ENCODE measurements around the gene DAB1. TPM values are rescaled to one million over a fixed set of nuclear protein-coding genes. Genes with fewer than 3 reads are reported as not detected.

The DAB1 gene
- total and polyA plus RNA-seq, 12 donors = 0.04 to 2.1 (median 0.59) TPM; not detected in 2

DNA sequence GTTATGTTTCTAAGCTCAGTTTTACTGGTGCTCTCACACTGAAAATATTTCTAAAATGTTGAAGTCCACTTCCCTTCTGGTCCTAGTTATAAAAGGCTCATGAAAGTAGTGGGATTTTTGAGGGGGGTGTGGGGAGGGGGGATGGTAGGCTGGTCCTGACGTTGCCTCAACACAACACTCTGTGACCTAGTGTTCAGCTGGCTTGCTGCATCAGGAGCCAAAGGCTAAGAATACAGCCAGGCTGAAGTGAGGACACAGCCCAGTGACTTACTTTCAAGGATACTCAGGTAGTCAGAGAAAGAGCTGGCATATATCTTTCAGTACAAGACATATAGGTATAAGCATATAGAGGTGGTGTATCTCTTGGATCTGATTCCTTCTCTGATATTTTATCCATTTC, 306.1 kb downstream of the DAB1 start:
- no peak for DNase-seq
- WGBS, 4 donors = 45 to 67% (median 60%) methylated on average over 1 of the region's 1 CpG
- H3K27me3 ChIP-seq = no peaks in the 10 kb centered on the region
- intact Hi-C loops (cut with DNase I) = no loop called here
- no peaks in the 10 kb centered on the region for H3K4me1 ChIP-seq (replicated peaks in 1 of 2)
- H3K36me3 ChIP-seq (replicated peaks in 1 of 2) = no peaks in the 10 kb centered on the region
- H3K27ac ChIP-seq = no peak overlapping the region
- no peaks in the 10 kb centered on the region for H3K9me3 ChIP-seq (replicated peaks in 1 of 3)
- TF ChIP-seq, protein P1, sequence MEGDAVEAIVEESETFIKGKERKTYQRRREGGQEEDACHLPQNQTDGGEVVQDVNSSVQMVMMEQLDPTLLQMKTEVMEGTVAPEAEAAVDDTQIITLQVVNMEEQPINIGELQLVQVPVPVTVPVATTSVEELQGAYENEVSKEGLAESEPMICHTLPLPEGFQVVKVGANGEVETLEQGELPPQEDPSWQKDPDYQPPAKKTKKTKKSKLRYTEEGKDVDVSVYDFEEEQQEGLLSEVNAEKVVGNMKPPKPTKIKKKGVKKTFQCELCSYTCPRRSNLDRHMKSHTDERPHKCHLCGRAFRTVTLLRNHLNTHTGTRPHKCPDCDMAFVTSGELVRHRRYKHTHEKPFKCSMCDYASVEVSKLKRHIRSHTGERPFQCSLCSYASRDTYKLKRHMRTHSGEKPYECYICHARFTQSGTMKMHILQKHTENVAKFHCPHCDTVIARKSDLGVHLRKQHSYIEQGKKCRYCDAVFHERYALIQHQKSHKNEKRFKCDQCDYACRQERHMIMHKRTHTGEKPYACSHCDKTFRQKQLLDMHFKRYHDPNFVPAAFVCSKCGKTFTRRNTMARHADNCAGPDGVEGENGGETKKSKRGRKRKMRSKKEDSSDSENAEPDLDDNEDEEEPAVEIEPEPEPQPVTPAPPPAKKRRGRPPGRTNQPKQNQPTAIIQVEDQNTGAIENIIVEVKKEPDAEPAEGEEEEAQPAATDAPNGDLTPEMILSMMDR (IDR thresholded peaks at IDR 0.05) = no peak
- TF ChIP-seq POLR2A (IDR thresholded peaks at IDR 0.05) = no peak
- H3K4me3 ChIP-seq = no peak overlapping the region

DNA sequence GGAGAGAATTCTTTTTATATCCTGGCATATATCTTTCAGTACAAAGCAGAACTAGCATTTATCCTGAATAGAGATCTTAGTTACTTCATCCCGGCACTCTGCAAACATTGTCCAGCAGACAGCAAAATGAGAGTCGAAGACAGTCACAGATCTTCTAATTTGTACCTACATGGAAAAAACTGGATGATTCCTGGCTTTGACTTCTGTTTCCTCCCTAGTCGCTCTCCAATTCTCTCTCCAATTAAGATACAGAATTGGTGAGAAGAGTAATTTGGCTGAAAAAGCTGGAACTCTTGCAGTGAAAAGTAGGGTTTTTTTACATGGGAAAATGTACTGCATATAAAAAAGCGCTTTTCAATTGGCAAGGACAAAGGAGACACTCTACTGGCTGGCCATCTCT, 307.0 kb downstream of the DAB1 start:
- no peaks in the 10 kb centered on the region for H3K36me3 ChIP-seq (replicated peaks in 1 of 2)
- no peak for DNase-seq
- no peak overlapping the region for H3K4me3 ChIP-seq
- no peaks in the 10 kb centered on the region for H3K4me1 ChIP-seq (replicated peaks in 1 of 2)
- 81 to 86% (median 83%) methylated on average over 4 of the region's 4 CpGs for WGBS, 4 donors
- no peaks in the 10 kb centered on the region for H3K9me3 ChIP-seq (replicated peaks in 1 of 3)
- H3K27me3 ChIP-seq = no peaks in the 10 kb centered on the region
- no peak overlapping the region for H3K27ac ChIP-seq
- intact Hi-C loops (cut with DNase I) = no loop called here
- TF ChIP-seq, protein P1 (IDR thresholded peaks at IDR 0.05) = no peak
- no peak for TF ChIP-seq POLR2A (IDR thresholded peaks at IDR 0.05)

DNA sequence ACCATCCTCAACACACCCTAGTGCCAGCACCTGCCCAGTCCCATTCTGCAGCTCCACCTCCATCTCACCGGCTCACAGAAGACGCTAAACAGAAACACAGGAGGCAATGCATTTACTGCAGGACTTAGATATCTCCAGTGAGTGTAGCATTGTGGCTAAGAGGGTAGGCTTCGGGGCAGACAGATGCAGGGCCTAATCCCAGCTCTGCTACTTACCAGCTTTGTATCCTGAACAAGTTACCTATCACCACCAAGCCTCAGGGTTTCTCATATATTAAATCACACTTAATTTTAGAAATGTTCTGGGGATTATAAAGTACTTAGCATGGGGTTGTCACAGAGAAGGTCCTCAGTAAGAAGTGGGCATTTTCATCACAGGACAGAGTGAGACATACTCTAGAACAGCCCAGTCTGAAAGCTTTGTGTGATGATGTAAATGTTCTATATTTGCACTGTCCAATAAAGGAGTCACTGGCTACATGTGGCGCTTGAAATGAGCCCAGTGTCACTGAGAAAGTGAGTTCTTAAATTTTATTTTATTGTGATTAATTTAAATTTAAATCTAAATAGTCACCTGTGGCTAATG, 308.7 kb downstream of the DAB1 start:
- TF ChIP-seq, protein P1 (IDR thresholded peaks at IDR 0.05) = no peak
- no peak for TF ChIP-seq POLR2A (IDR thresholded peaks at IDR 0.05)
- intact Hi-C loops (cut with DNase I) = no loop called here
- no peak for DNase-seq
- no peaks in the 10 kb centered on the region for H3K9me3 ChIP-seq (replicated peaks in 1 of 3)
- no peak overlapping the region for H3K27ac ChIP-seq
- H3K4me1 ChIP-seq (replicated peaks in 1 of 2) = no peaks in the 10 kb centered on the region
- H3K4me3 ChIP-seq = no peak overlapping the region
- no peaks in the 10 kb centered on the region for H3K36me3 ChIP-seq (replicated peaks in 1 of 2)
- 85 to 91% (median 89%) methylated on average over 4 of the region's 4 CpGs for WGBS, 4 donors
- H3K27me3 ChIP-seq = no peaks in the 10 kb centered on the region

DNA sequence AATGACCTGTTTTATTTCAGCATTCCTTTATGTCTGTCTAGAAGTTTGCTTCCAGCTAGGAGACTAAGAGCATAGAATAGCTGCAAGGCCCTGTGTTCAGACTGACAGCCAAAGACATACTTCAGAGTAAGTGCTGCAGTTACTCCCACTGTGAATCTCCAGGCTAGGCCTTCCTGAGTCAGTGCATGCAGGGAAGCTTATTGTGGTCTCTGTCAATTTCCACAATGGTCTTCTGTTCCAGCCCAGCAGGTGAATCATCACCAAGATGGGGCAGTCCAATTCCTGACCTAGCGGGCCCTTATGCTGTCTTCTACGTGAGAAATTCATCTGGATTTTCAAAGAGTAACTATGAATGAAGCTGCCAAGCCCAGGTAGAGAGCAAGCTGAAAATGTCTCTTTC, 311.7 kb downstream of the DAB1 start:
- H3K27me3 ChIP-seq = no peaks in the 10 kb centered on the region
- H3K36me3 ChIP-seq (replicated peaks in 1 of 2) = no peaks in the 10 kb centered on the region
- TF ChIP-seq, protein P1 (IDR thresholded peaks at IDR 0.05) = no peak
- no peak for TF ChIP-seq POLR2A (IDR thresholded peaks at IDR 0.05)
- 69 to 92% (median 83%) methylated on average over 2 of the region's 2 CpGs for WGBS, 4 donors
- H3K9me3 ChIP-seq (replicated peaks in 1 of 3) = no peaks in the 10 kb centered on the region
- intact Hi-C loops (cut with DNase I) = no loop called here
- H3K27ac ChIP-seq = no peak overlapping the region
- no peak for DNase-seq
- H3K4me3 ChIP-seq = no peak overlapping the region
- H3K4me1 ChIP-seq (replicated peaks in 1 of 2) = no peaks in the 10 kb centered on the region
